GM18870 (cell line): ENCODE measurements around the gene TRUB2.
A peak's percentile ranks its signal among the peaks of the same experiment; 100 is the strongest.
"Not testable (repeated sequence)": the region's sequence is repeated elsewhere in the genome, so short reads cannot be mapped to it uniquely, and the experiment has no call there.

Source experiments
- ATAC-seq: cut with Tn5 transposase; IDR thresholded peaks from one replicate; pipeline ENCODE4 v1.9.1; 2021; ENCODE audit warnings: moderate library complexity; ENCODE audit not compliant: unreplicated experiment

TRUB2 gene

GRCh38 chr9:128304136-128304970 lies 17.9 kb downstream of the TRUB2 start:
- ATAC-seq: no peak

DNA sequence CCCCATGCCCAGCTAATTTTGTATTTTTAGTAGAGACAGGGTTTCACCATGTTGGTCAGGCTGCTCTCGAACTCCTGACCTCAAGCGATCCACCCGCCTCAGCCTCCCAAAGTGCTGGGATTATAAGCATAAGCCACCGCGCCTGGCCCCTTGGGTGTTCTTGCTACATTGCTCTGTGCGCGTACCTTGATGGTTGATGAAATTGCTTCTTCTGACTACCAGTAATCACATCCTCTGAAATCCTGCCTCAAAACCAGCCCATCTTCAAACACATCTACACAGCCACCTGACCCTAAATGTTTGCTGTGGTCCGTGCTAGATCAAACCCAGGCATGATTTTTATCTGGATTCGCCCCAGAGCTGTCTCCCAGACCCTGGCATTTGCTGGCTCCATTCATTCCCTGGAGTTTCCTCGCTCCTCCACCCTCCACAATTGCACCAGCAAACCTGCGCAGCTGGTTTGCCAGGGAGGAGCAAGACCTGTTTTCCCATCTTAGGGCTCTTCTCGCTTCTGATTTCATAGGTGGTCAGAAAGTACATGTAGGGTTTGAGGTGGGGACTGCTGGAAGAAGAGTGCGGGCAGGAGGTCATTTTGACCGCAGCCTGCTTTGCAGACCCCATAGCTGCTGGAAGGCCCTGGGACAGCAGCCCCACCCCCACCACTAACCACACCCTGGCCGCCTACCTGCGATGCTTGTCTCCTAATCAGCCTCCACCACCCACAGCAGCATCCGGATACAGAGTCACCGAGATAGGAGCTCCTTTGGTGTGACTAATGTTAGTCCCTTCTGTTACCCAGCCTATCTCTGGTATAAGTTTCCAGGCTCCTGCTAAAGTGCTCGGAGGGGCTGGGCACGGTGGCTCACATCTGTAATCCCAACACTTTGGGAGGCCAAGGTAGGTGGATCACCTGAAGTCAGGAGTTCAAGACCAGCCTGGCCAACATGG lies 23.4 kb downstream of the TRUB2 start:
- no peak for ATAC-seq

- no peak for ATAC-seq
These were observed 24.9 kb downstream of the TRUB2 start for GRCh38 chr9:128297221-128297773.

DNA sequence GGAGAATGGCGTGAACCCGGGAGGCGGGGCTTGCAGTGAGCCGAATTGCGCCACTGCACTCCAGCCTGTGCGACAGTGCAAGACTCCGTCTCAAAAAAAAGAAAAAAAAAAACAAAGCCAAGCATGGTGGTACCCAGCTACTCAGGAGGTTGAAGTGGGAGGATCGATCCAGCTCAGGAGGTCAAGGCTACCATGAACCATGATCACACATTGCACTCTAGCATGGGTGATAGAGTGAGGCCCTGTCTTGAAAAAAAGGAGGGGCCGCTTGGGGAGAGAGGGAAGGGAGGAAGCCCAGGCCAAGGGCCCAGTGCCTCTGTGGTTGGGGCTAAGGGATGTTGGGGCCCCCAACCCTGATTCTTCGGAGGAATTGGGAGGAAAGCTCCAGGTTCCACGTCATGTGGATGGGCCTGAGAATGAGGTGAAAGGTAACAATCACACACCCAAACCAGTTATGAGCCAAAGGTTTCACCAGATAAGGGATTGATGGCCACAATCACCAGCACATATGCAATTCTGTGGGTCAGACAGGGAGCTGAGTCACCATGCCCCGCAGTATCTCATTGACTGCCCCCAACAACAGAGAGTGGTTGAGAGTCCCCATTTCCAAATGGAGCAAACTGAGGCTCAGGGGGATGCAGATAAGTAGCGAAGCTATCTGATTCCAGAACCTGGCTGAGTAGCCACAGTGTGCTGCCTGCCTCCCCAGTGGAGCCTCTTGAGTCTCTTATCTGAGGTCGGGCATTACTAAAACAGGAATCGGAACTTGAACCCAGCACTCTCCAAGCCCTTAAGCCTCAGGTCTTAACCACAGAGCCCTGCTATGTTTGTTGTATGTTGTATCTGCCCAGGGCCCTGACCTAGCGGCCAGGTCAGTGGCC lies 25.7 kb downstream of the TRUB2 start:
- ATAC-seq: no peak

DNA sequence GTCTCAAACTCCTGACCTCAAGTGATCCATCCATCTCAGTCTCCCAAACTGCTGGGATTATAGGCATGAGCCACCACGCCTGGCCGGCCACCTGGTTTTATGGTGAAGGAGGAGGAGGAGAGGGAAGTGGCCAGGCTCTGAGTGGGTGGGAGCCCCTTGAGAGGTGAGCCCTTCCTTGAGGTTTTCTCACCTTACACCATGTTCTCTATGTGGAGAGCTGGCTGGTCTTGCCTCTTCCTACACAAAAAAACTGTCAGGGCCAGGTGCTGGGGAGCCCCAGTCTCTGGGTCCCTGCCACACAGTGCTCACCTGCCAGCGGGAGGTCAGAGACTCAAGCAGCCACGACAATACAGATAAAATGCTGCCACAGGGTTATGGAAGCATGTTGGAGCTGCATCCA lies 28.1 kb downstream of the TRUB2 start:
- ATAC-seq: no peak

DNA sequence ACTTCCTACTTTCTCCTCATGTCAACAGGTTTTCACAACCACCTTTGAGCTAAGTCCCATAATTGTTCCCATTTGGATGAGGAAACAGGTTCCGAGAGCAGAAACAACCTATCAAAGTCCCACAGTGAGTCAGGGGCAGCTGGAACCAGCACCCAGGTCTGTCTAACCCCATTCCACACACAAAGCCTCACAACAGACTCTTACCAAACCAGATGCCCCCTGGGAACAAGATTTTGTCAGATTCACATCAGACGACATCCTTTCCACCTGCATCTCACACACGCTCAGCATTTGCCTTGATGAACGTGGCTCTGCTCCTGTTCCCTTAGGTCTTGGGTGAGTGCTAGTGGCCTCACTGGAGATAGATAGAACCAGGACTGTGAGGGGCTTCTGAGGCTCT lies 29.2 kb downstream of the TRUB2 start:
- no peak for ATAC-seq

DNA sequence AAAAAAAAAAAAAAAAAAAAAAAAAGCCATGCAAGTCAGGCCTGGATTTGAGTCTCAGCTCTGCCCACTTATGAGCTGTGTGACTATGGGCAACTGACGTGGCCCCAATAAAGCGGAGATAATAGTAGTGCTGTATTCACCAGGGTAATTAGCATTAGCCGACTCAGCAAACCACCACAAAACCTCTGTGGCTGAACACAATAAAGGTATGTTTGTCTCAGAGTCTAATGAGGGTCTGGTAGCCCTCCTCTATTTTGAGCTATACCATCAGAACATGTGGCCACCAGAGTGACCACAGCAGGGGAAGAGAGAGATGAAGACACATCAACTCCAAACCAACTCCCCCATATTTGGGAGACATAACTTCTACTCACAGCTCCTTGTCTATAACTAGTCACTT lies 30.2 kb downstream of the TRUB2 start:
- ATAC-seq: no peak

- no peak for ATAC-seq
These were observed 33.8 kb downstream of the TRUB2 start for GRCh38 chr9:128288273-128289004.

DNA sequence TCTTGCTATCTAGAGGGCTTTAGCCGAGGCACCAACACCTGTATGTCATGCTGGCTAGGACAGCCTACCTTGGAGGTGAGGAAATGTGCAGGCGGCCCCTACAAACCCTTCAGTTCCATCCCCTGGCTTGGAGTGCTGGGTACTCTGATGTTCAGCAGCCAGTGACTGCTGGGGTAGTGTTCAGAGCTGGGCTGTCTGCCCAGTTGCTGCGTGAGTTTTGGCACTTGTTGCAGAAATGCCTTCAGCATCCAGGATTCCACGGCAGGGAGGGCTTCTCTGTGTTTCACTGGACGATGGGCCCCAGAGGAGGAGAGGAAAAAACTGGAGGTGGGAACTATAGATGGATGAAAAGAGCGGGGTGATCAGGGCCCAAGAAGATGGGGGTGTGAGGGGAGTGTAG lies 35.8 kb downstream of the TRUB2 start:
- no peak for ATAC-seq

DNA sequence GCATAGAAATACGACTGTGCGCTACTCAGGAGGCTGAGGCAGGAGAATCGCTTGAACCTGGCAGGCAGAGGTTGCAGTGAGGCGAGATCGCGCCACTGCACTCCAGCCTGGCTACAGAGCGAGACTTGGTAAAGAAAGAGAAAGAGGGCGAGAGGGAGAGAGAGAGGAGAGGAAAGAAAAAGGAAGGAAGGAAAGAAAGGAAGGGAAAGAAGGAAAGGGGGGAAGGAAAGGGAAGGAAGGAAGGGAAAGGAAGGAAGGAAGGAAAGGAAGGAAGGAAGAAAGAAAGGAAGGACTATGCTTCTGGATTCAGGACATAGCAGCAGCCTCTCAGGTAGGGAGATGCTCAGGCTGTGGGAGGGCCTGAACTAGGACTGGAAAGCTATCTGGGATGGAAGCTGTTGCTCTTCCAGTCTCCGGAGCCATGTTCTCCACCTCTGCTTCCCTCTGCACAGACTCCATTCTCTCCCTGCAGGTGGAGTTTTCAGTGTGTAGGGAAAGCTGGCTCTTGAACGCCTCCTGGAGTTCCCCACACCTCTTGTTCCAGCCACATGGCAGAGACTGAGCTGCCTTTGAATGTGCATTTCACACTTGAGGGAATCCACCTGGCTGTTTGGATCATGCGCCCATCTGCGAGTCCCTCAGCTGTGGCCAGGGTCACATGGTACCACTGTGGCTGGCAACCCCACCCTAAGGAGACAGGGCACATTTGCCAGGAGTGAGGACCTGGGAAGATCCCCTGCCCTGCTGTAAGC lies 37.0 kb downstream of the TRUB2 start:
- no peak for ATAC-seq

GRCh38 chr9:128282500-128282899 lies 39.7 kb downstream of the TRUB2 start:
- no peak for ATAC-seq

GRCh38 chr9:128280084-128280622 lies 42.1 kb downstream of the TRUB2 start:
- no peak for ATAC-seq

- not testable (repeated sequence) for ATAC-seq
These were observed 42.9 kb downstream of the TRUB2 start for GRCh38 chr9:128279088-128280073.

- no peak for ATAC-seq
These were observed 45.5 kb downstream of the TRUB2 start for GRCh38 chr9:128276574-128277270.

DNA sequence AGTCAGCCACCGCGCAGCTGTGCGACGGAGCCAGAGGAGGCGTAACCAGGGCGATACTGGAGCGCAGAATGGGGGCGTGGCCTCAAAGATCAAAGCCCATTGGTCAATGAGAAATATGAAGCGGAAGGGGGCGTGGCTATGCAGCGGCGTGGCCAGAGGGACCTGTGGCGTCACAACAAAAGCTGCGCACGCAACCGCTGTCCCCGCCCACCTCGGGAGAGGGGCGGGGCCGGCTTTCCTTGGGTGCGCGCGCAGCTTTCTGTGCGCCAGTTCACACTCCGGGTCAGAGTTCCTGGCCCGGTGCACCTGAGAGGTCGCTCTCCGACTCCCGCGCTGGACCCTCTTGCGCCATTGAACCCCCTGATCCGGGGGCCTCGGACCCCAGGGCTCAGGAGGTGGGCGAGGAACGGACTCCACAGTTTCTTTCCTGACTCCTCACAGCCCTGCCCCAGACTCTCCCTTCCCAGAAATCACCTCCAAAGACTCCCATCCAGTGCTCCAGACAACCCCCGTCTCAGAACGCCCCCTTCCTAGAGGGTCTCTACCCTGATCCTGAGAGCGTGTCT lies 46.2 kb downstream of the TRUB2 start, which contains the start of gene SWI5:
SWI5 (plus strand) TSS at position 269 of the 566 bp plus-strand sequence.
- peak; percentile 91 for ATAC-seq

- peak; percentile 40 for ATAC-seq
These were observed 46.8 kb downstream of the TRUB2 start, which contains the start of gene GOLGA2 for GRCh38 chr9:128275198-128276007. Gene GOLGA2 (minus strand): TSS chr9:128276007. CDS start chr9:128275976, 31 bp downstream.
